ENCODE results near the gene SFMBT2. TPM values are rescaled to one million over a fixed set of nuclear protein-coding genes. Genes with fewer than 3 reads are reported as not detected.

SFMBT2 gene
- total RNA-seq, 4 donors from 2014 or later: 0.60 to 8.6 (median 2.5) TPM

GRCh38 chr10:7151538-7151937 lies 259.3 kb downstream of the SFMBT2 start:
- in situ Hi-C loops (cut with MboI; ENCODE audit: low pct_ligation_motif_present in 1 of 4, low pct_unique_long_range_greater_than_20kb in 1 of 4, low sequenced_read_pairs in 3 of 4) (no loop called here), intact Hi-C loops (cut with DNase I; ENCODE audit: low total_unique reads) (no loop called here)
- Histone ChIP-seq H3K4me3 (no peak overlapping the region), H3K36me3 (no peaks in the 10 kb centered on the region), H3K27me3 (no peaks in the 10 kb centered on the region), H3K9me3 (no peaks in the 10 kb centered on the region), H3K27ac (no peak overlapping the region), H3K4me1 (no peaks in the 10 kb centered on the region)
- 23 to 44% methylated on average over 3 to 4 of the region's 4 CpGs for WGBS, 2 donors (ENCODE audit: low coverage in 1 of 2)
- TF ChIP-seq POLR2A (IDR thresholded peaks at IDR 0.05): no peak
- TF ChIP-seq EP300 (IDR thresholded peaks at IDR 0.05; ENCODE audit: low read depth): no peak
- TF ChIP-seq POLR2AphosphoS5 (IDR thresholded peaks at IDR 0.05): no peak
- no peak for TF ChIP-seq CTCF (IDR thresholded peaks at IDR 0.05)
- DNase-seq: no peak

- Histone ChIP-seq H3K9me3 (no peaks in the 10 kb centered on the region), H3K4me1 (no peaks in the 10 kb centered on the region), H3K27ac (no peak overlapping the region), H3K36me3 (no peaks in the 10 kb centered on the region), H3K4me3 (no peak overlapping the region), H3K27me3 (no peaks in the 10 kb centered on the region)
- no peak for DNase-seq
- 71 to 73% methylated on average over 2 to 4 of the region's 4 CpGs for WGBS, 2 donors (ENCODE audit: low coverage in 1 of 2)
- TF ChIP-seq POLR2AphosphoS5 (IDR thresholded peaks at IDR 0.05): no peak
- TF ChIP-seq CTCF (IDR thresholded peaks at IDR 0.05): no peak
- TF ChIP-seq EP300 (IDR thresholded peaks at IDR 0.05; ENCODE audit: low read depth): no peak
- no peak for TF ChIP-seq POLR2A (IDR thresholded peaks at IDR 0.05)
- intact Hi-C loops (cut with DNase I; ENCODE audit: low total_unique reads) (no loop called here), in situ Hi-C loops (cut with MboI; ENCODE audit: low pct_ligation_motif_present in 1 of 4, low pct_unique_long_range_greater_than_20kb in 1 of 4, low sequenced_read_pairs in 3 of 4) (no loop called here)
Measured at GRCh38 chr10:7150349-7150748, 260.5 kb downstream of the SFMBT2 start.

GRCh38 chr10:7146189-7146588 lies 264.6 kb downstream of the SFMBT2 start:
- TF ChIP-seq POLR2A (IDR thresholded peaks at IDR 0.05) (no peak), EP300 (IDR thresholded peaks at IDR 0.05; ENCODE audit: low read depth) (no peak)
- WGBS, 2 donors (ENCODE audit: low coverage in 1 of 2): 45 to 46% methylated on average over 3 of the region's 3 CpGs
- intact Hi-C loops (cut with DNase I; ENCODE audit: low total_unique reads): no loop called here

GRCh38 chr10:7136016-7136415 lies 274.8 kb downstream of the SFMBT2 start:
- Histone ChIP-seq H3K36me3 (no peaks in the 10 kb centered on the region), H3K4me1 (no peaks in the 10 kb centered on the region), H3K27me3 (no peaks in the 10 kb centered on the region), H3K4me3 (no peak overlapping the region), H3K27ac (no peak overlapping the region), H3K9me3 (no peaks in the 10 kb centered on the region)
- in situ Hi-C loops (cut with MboI; ENCODE audit: low pct_ligation_motif_present in 1 of 4, low pct_unique_long_range_greater_than_20kb in 1 of 4, low sequenced_read_pairs in 3 of 4): no loop called here
- intact Hi-C loops (cut with DNase I; ENCODE audit: low total_unique reads): no loop called here
- TF ChIP-seq EP300 (IDR thresholded peaks at IDR 0.05; ENCODE audit: low read depth): no peak
- TF ChIP-seq CTCF (IDR thresholded peaks at IDR 0.05): no peak
- no peak for TF ChIP-seq POLR2AphosphoS5 (IDR thresholded peaks at IDR 0.05)
- TF ChIP-seq POLR2A (IDR thresholded peaks at IDR 0.05): no peak
- DNase-seq: no peak
- WGBS, 2 donors (ENCODE audit: low coverage in 1 of 2): 73 to 87% methylated on average over 5 of the region's 5 CpGs

More at GRCh38 chr10:7146189-7146588, 264.6 kb downstream of the SFMBT2 start:
- no peak for DNase-seq
- H3K4me3 ChIP-seq: no peak overlapping the region
- no peak overlapping the region for H3K27ac ChIP-seq
- no peaks in the 10 kb centered on the region for H3K27me3 ChIP-seq
- H3K4me1 ChIP-seq: no peaks in the 10 kb centered on the region
- H3K9me3 ChIP-seq: no peaks in the 10 kb centered on the region
- in situ Hi-C loops (cut with MboI; ENCODE audit: low pct_ligation_motif_present in 1 of 4, low pct_unique_long_range_greater_than_20kb in 1 of 4, low sequenced_read_pairs in 3 of 4): no loop called here
- H3K36me3 ChIP-seq: no peaks in the 10 kb centered on the region

- intact Hi-C loops (cut with DNase I; ENCODE audit: low total_unique reads) (no loop called here), in situ Hi-C loops (cut with MboI; ENCODE audit: low pct_ligation_motif_present in 1 of 4, low pct_unique_long_range_greater_than_20kb in 1 of 4, low sequenced_read_pairs in 3 of 4) (no loop called here)
- H3K4me3 ChIP-seq: no peak overlapping the region
- H3K9me3 ChIP-seq: no peaks in the 10 kb centered on the region
- H3K27me3 ChIP-seq: no peaks in the 10 kb centered on the region
- no peaks in the 10 kb centered on the region for H3K36me3 ChIP-seq
- TF ChIP-seq POLR2AphosphoS5 (IDR thresholded peaks at IDR 0.05) (no peak), POLR2A (IDR thresholded peaks at IDR 0.05) (no peak), CTCF (IDR thresholded peaks at IDR 0.05) (no peak), EP300 (IDR thresholded peaks at IDR 0.05; ENCODE audit: low read depth) (no peak)
- H3K27ac ChIP-seq: no peak overlapping the region
- no peaks in the 10 kb centered on the region for H3K4me1 ChIP-seq
- no peak for DNase-seq
Measured at GRCh38 chr10:7135188-7135587, 275.6 kb downstream of the SFMBT2 start.
